CD14-positive monocyte (primary cell): Measurements from ENCODE around the gene SKP2. TPM values are rescaled to one million over a fixed set of nuclear protein-coding genes. Genes with fewer than 3 reads are reported as not detected.

Experiments
- DNase-seq, 3 donors: peaks; one replicate each; pipeline ENCODE4 v3.0.0-alpha.2; 2011 to 2022
- H2AFZ ChIP-seq: 2 replicates; pipeline ENCODE4 v1.6.0; 2012; ENCODE audit warnings: mild to moderate bottlenecking, low read depth, low read length, inconsistent platforms; ENCODE audit not compliant: insufficient read depth, poor library complexity, severe bottlenecking
- H3K27ac ChIP-seq, 2 donors: 1 replicate in 1 of 2; 2 replicates in 1 of 2; pipeline ENCODE4 v1.5.1; 2012 to 2013; ENCODE audit warnings: low read length in 2 of 2, control low read depth in 1 of 2, inconsistent platforms in 1 of 2, low read depth in 1 of 2, mild to moderate bottlenecking in 1 of 2
- H3K27me3 ChIP-seq, 2 donors: one replicate each; pipeline versions ENCODE4 v1.6.0 to v1.6.1; 2011 to 2013; ENCODE audit warnings: low read length in 2 of 2; ENCODE audit not compliant: control insufficient read depth in 2 of 2, insufficient read depth in 2 of 2
- H3K36me3 ChIP-seq, 2 donors: replicated peaks in 1 of 2; 1 replicate in 1 of 2; 2 replicates in 1 of 2; pipeline versions ENCODE4 v1.5.1 to v1.6.1; 2012 to 2013; ENCODE audit warnings: low read length in 2 of 2, control low read depth in 1 of 2, inconsistent platforms in 1 of 2, mild to moderate bottlenecking in 1 of 2; ENCODE audit not compliant: insufficient read depth in 2 of 2, control insufficient read depth in 1 of 2
- H3K4me1 ChIP-seq, 2 donors: 1 replicate in 1 of 2; 2 replicates in 1 of 2; pipeline versions ENCODE4 v1.5.1 to v1.6.1; 2012 to 2013; ENCODE audit warnings: low read length in 2 of 2, control low read depth in 1 of 2, inconsistent platforms in 1 of 2, mild to moderate bottlenecking in 1 of 2, moderate library complexity in 1 of 2; ENCODE audit not compliant: insufficient read depth in 2 of 2, control insufficient read depth in 1 of 2
- H3K4me2 ChIP-seq: replicated peaks from 2 replicates; pipeline ENCODE3; 2012; ENCODE audit warnings: low read length, moderate library complexity, mild to moderate bottlenecking; ENCODE audit not compliant: poor library complexity, severe bottlenecking; ENCODE audit errors: extremely low read depth
- H3K4me3 ChIP-seq, 3 experiments: fragments of 200-600 bp in 1 of 3; sonication (generic) in 1 of 3; replicated peaks in 1 of 3; 1 replicate in 2 of 3; 2 replicates in 1 of 3; pipeline ENCODE4 v1.5.1; 2011 to 2013; ENCODE audit warnings: low read length in 3 of 3, mild to moderate bottlenecking in 3 of 3, control low read depth in 2 of 3, low read depth in 2 of 3, inconsistent platforms in 1 of 3, moderate library complexity in 1 of 3
- H3K79me2 ChIP-seq: 2 replicates; pipeline ENCODE4 v1.6.0; 2012; ENCODE audit warnings: mild to moderate bottlenecking, control low read depth, inconsistent platforms, low read length, moderate library complexity; ENCODE audit not compliant: insufficient read depth
- H3K9ac ChIP-seq: 2 replicates; pipeline ENCODE4 v1.6.0; 2017; ENCODE audit warnings: low read length, mild to moderate bottlenecking; ENCODE audit not compliant: insufficient read depth, poor library complexity, severe bottlenecking
- H3K9me3 ChIP-seq, 2 donors: replicated peaks in 1 of 2; 1 replicate in 1 of 2; 2 replicates in 1 of 2; pipeline versions ENCODE4 v1.5.1 to v1.6.1; 2012 to 2013; ENCODE audit warnings: low read length in 2 of 2, control low read depth in 1 of 2; ENCODE audit not compliant: control insufficient read depth in 1 of 2, insufficient read depth in 1 of 2
- H4K20me1 ChIP-seq: 2 replicates; pipeline ENCODE4 v1.6.0; 2012; ENCODE audit warnings: mild to moderate bottlenecking, low read length, control low read depth, moderate library complexity; ENCODE audit not compliant: insufficient read depth
- H3K27ac Mint-ChIP-seq, 7 donors: one replicate each; pipeline ENCODE4 v1.8.0; 2020; ENCODE audit warnings: mild to moderate bottlenecking in 7 of 7, mixed read lengths in 7 of 7, moderate library complexity in 6 of 7, inconsistent platforms in 2 of 7
- H3K27me3 Mint-ChIP-seq, 3 donors: one replicate each; pipeline ENCODE4 v1.8.0; 2021 to 2022; ENCODE audit warnings: low read depth in 3 of 3, mild to moderate bottlenecking in 3 of 3, mixed read lengths in 3 of 3, moderate library complexity in 3 of 3, inconsistent platforms in 1 of 3
- H3K36me3 Mint-ChIP-seq, 2 donors: one replicate each; pipeline ENCODE4 v1.8.0; 2020; ENCODE audit warnings: mixed read lengths in 2 of 2, inconsistent platforms in 1 of 2, mild to moderate bottlenecking in 1 of 2
- H3K4me1 Mint-ChIP-seq: one replicate; pipeline ENCODE4 v1.8.0; 2020; ENCODE audit warnings: mild to moderate bottlenecking, mixed read lengths
- H3K4me3 Mint-ChIP-seq, 2 donors: one replicate each; pipeline ENCODE4 v1.8.0; 2020; ENCODE audit warnings: mild to moderate bottlenecking in 2 of 2, mixed read lengths in 2 of 2, moderate library complexity in 1 of 2
- H3K9me3 Mint-ChIP-seq, 7 donors: one replicate each; pipeline ENCODE4 v1.8.0; 2020 to 2022; ENCODE audit warnings: mixed read lengths in 7 of 7, mild to moderate bottlenecking in 6 of 7, moderate library complexity in 6 of 7, inconsistent platforms in 2 of 7
- CTCF ChIP-seq: fragments of 200-600 bp; IDR thresholded peaks from one replicate; pipeline ENCODE4 v1.8.0; 2022; ENCODE audit warnings: antibody characterized with exemption, mild to moderate bottlenecking
- WGBS: methylation state at CpG from one replicate; pipeline ENCODE4 v1.1.5; 2013; ENCODE audit warnings: missing lambda C conversion rate; ENCODE audit not compliant: insufficient coverage; 5-methylcytosine and 5-hydroxymethylcytosine counted together
- intact Hi-C, 2 donors: fragments of 100-400 bp; cut with micrococcal nuclease; formaldehyde crosslinking; loops; one replicate each; pipeline versions ENCODE4 v1.15.0 to v1.15.1; 2023
- polyA plus RNA-seq, 3 donors: library from polyadenylated mRNA; depleted of rRNA in 1 of 3; unstranded in 2 of 3; stranded (reverse) in 1 of 3; fragments of 300-500 nt in 2 of 3; fragments of >200 nt in 1 of 3; fragmentation: Illumina TruSeq in 2 of 3; gene quantifications; 1 replicate in 2 of 3; 2 replicates in 1 of 3; pipeline ENCODE4 v1.2.3, GENCODE V29; 2012 to 2021

Gene SKP2
- polyA plus RNA-seq, 3 donors, result 14.4 to 18.0 (median 15.5) TPM

- 100% methylated on average over 1 of the region's 3 CpGs for WGBS
- intact Hi-C loops, result no loop called here
- no peak for DNase-seq
- Histone ChIP-seq H4K20me1 (no peaks in the 10 kb centered on the region), H2AFZ (no peak overlapping the region), H3K9ac (no peak overlapping the region), H3K27ac (no peak overlapping the region), H3K79me2 (no peaks in the 10 kb centered on the region), H3K36me3 (peaks cover 36 to 67% of the 10 kb centered on the region in 2 donors), H3K4me3 (no peak overlapping the region), H3K9me3 (peaks cover 9 to 18% of the 10 kb centered on the region in 2 donors), H3K4me1 (no peaks in the 10 kb centered on the region), H3K27me3 (no peaks in the 10 kb centered on the region), H3K4me2 (no peak overlapping the region)
- peaks cover 51 to 69% of the 10 kb centered on the region in 2 donors for H3K36me3 Mint-ChIP-seq
- no peaks in the 10 kb centered on the region for H3K4me1 Mint-ChIP-seq
- H3K27ac Mint-ChIP-seq, result no peak overlapping the region
- no peak overlapping the region for H3K4me3 Mint-ChIP-seq
- H3K9me3 Mint-ChIP-seq, result peaks cover 0 to 16% (median 12%) of the 10 kb centered on the region in 7 donors
- no peaks in the 10 kb centered on the region for H3K27me3 Mint-ChIP-seq
- TF ChIP-seq CTCF, result no peak
These were observed 15.9 kb upstream of the SKP2 start for GRCh38 chr5:36135988-36136387.

- H2AFZ ChIP-seq, result no peak overlapping the region
- H3K27me3 ChIP-seq, result no peaks in the 10 kb centered on the region
- no peak overlapping the region for H3K27ac ChIP-seq
- intact Hi-C loops, result no loop called here
- no peak for TF ChIP-seq CTCF
- H3K4me3 ChIP-seq, result no peak overlapping the region
- peaks cover 9 to 18% of the 10 kb centered on the region in 2 donors for H3K9me3 ChIP-seq
- no peaks in the 10 kb centered on the region for H3K4me1 Mint-ChIP-seq
- peaks cover 0 to 16% (median 12%) of the 10 kb centered on the region in 7 donors for H3K9me3 Mint-ChIP-seq
- H3K4me1 ChIP-seq, result no peaks in the 10 kb centered on the region
- H3K9ac ChIP-seq, result no peak overlapping the region
- no peak overlapping the region for H3K4me2 ChIP-seq
- H4K20me1 ChIP-seq, result no peaks in the 10 kb centered on the region
- H3K36me3 Mint-ChIP-seq, result peaks cover 49 to 67% of the 10 kb centered on the region in 2 donors
- peaks cover 40 to 67% of the 10 kb centered on the region in 2 donors for H3K36me3 ChIP-seq
- H3K79me2 ChIP-seq, result no peaks in the 10 kb centered on the region
- H3K4me3 Mint-ChIP-seq, result no peak overlapping the region
- no peaks in the 10 kb centered on the region for H3K27me3 Mint-ChIP-seq
- no peak overlapping the region for H3K27ac Mint-ChIP-seq
- no peak for DNase-seq
These were observed 15.3 kb upstream of the SKP2 start for GRCh38 chr5:36136581-36136980.
